ENCODE results near the gene HPX. TPM values are rescaled to one million over a fixed set of nuclear protein-coding genes. Genes with fewer than 3 reads are reported as not detected.

Gene HPX
- total RNA-seq = 1 to 10 TPM in 6 of 8 experiments, under 1 TPM in 2; 0.45 to 6.3 (median 1.2) TPM

GRCh38 chr11:6440906-6441358, at the start of gene HPX:
HPX (minus strand) TSS chr11:6440987; CDS start chr11:6440963, 24 bp downstream.
- in situ Hi-C loops (cut with MboI; ENCODE audit: low pct_unique_long_range_greater_than_20kb in 2 of 9, low sequenced_read_pairs in 9 of 9, unreplicated experiment in 9 of 9) = loop anchor here in 1 of 9 experiments (5.0 kb wide), 1 partner anchor 59 kb away; no protein-coding TSS in a partner anchor
- 33 to 100% (median 63%) methylated on average over 1 to 3 of the region's 3 CpGs; no CpG with 5 or more reads in 5 of the 10 experiments for WGBS, 10 experiments
- ATAC-seq (replicated peaks in 6 of 8) = peak in 1 of 8 experiments; percentile 70
- Histone ChIP-seq H3K4me3 (no peak within 1 kb of the TSS), H3K27ac (no peak within 1 kb of the TSS), H3K4me1 (replicated peaks in 1 of 2) (no peaks in the 10 kb centered on the region)

GRCh38 chr11:6489306-6489705, 48.5 kb upstream of the HPX start:
- Histone ChIP-seq H3K4me1 (replicated peaks in 1 of 2) (no peaks in the 10 kb centered on the region), H3K4me3 (no peak overlapping the region), H3K27ac (no peak overlapping the region)
- in situ Hi-C loops (cut with MboI; ENCODE audit: low pct_unique_long_range_greater_than_20kb in 2 of 9, low sequenced_read_pairs in 9 of 9, unreplicated experiment in 9 of 9) = no loop called here
- ATAC-seq (replicated peaks in 6 of 8) = no peak
- 60 to 100% (median 94%) methylated on average over 1 to 4 of the region's 4 CpGs; no CpG with 5 or more reads in 1 of the 10 experiments for WGBS, 10 experiments

- 40 to 100% (median 100%) methylated on average over 1 to 2 of the region's 3 CpGs; no CpG with 5 or more reads in 3 of the 10 experiments for WGBS, 10 experiments
- no peak overlapping the region for H3K27ac ChIP-seq
- in situ Hi-C loops (cut with MboI; ENCODE audit: low pct_unique_long_range_greater_than_20kb in 2 of 9, low sequenced_read_pairs in 9 of 9, unreplicated experiment in 9 of 9) = no loop called here
- H3K4me3 ChIP-seq = no peak overlapping the region
- no peak for ATAC-seq (replicated peaks in 6 of 8)
- no peaks in the 10 kb centered on the region for H3K4me1 ChIP-seq (replicated peaks in 1 of 2)
These were observed 48.0 kb upstream of the HPX start for GRCh38 chr11:6488821-6489220.

- no peak overlapping the region for H3K4me3 ChIP-seq
- ATAC-seq (replicated peaks in 6 of 8) = no peak
- in situ Hi-C loops (cut with MboI; ENCODE audit: low pct_unique_long_range_greater_than_20kb in 2 of 9, low sequenced_read_pairs in 9 of 9, unreplicated experiment in 9 of 9) = no loop called here
- no peaks in the 10 kb centered on the region for H3K4me1 ChIP-seq (replicated peaks in 1 of 2)
- no peak overlapping the region for H3K27ac ChIP-seq
- WGBS, 10 experiments = 60 to 100% (median 83%) methylated on average over 1 to 4 of the region's 6 CpGs; no CpG with 5 or more reads in 1 of the 10 experiments
These were observed 47.6 kb upstream of the HPX start for GRCh38 chr11:6488342-6488741.

GRCh38 chr11:6486938-6487337, 46.2 kb upstream of the HPX start:
- WGBS, 10 experiments = 60 to 100% (median 100%) methylated on average over 1 of the region's 1 CpG; no CpG with 5 or more reads in 2 of the 10 experiments
- ATAC-seq (replicated peaks in 6 of 8) = no peak
- Histone ChIP-seq H3K27ac (no peak overlapping the region), H3K4me3 (no peak overlapping the region), H3K4me1 (replicated peaks in 1 of 2) (peaks cover 5 to 7% of the 10 kb centered on the region in 2 donors)
- in situ Hi-C loops (cut with MboI; ENCODE audit: low pct_unique_long_range_greater_than_20kb in 2 of 9, low sequenced_read_pairs in 9 of 9, unreplicated experiment in 9 of 9) = no loop called here

GRCh38 chr11:6486256-6486655, 45.5 kb upstream of the HPX start:
- 22 to 100% (median 96%) methylated on average over 1 to 3 of the region's 3 CpGs for WGBS, 10 experiments
- H3K4me3 ChIP-seq = no peak overlapping the region
- H3K4me1 ChIP-seq (replicated peaks in 1 of 2) = peaks cover 5 to 7% of the 10 kb centered on the region in 2 donors
- H3K27ac ChIP-seq = no peak overlapping the region
- in situ Hi-C loops (cut with MboI; ENCODE audit: low pct_unique_long_range_greater_than_20kb in 2 of 9, low sequenced_read_pairs in 9 of 9, unreplicated experiment in 9 of 9) = no loop called here
- ATAC-seq (replicated peaks in 6 of 8) = no peak

GRCh38 chr11:6485661-6486060, 44.9 kb upstream of the HPX start:
- 75 to 100% (median 97%) methylated on average over 2 to 3 of the region's 3 CpGs for WGBS, 10 experiments
- in situ Hi-C loops (cut with MboI; ENCODE audit: low pct_unique_long_range_greater_than_20kb in 2 of 9, low sequenced_read_pairs in 9 of 9, unreplicated experiment in 9 of 9) = no loop called here

GRCh38 chr11:6483015-6483414, 42.2 kb upstream of the HPX start:
- Histone ChIP-seq H3K4me1 (replicated peaks in 1 of 2) (peaks cover 12 to 13% of the 10 kb centered on the region in 2 donors), H3K27ac (no peak overlapping the region), H3K4me3 (peak overlapping the region in 1 of 5 donors; percentile 95)
- in situ Hi-C loops (cut with MboI; ENCODE audit: low pct_unique_long_range_greater_than_20kb in 2 of 9, low sequenced_read_pairs in 9 of 9, unreplicated experiment in 9 of 9) = no loop called here
- WGBS, 10 experiments = 77 to 100% (median 94%) methylated on average over 1 to 6 of the region's 6 CpGs
- ATAC-seq (replicated peaks in 6 of 8) = no peak

More at GRCh38 chr11:6485661-6486060, 44.9 kb upstream of the HPX start:
- no peak for ATAC-seq (replicated peaks in 6 of 8)
- no peak overlapping the region for H3K27ac ChIP-seq
- H3K4me3 ChIP-seq = no peak overlapping the region
- peaks cover 5 to 7% of the 10 kb centered on the region in 2 donors for H3K4me1 ChIP-seq (replicated peaks in 1 of 2)

GRCh38 chr11:6482441-6482840, 41.7 kb upstream of the HPX start:
- 58 to 96% (median 85%) methylated on average over 2 to 4 of the region's 4 CpGs; no CpG with 5 or more reads in 2 of the 10 experiments for WGBS, 10 experiments
- in situ Hi-C loops (cut with MboI; ENCODE audit: low pct_unique_long_range_greater_than_20kb in 2 of 9, low sequenced_read_pairs in 9 of 9, unreplicated experiment in 9 of 9) = no loop called here
- peak overlapping the region; percentile 71 to 97 for H3K27ac ChIP-seq
- no peak for ATAC-seq (replicated peaks in 6 of 8)
- H3K4me3 ChIP-seq = peak overlapping the region; percentile 67 to 98 (median 95)
- H3K4me1 ChIP-seq (replicated peaks in 1 of 2) = peaks cover 12 to 13% of the 10 kb centered on the region in 2 donors

GRCh38 chr11:6481924-6482275, 41.1 kb upstream of the HPX start:
- H3K4me1 ChIP-seq (replicated peaks in 1 of 2) = peaks cover 12 to 13% of the 10 kb centered on the region in 2 donors
- WGBS, 10 experiments = 0 to 11% (median 7%) methylated on average over 1 to 7 of the region's 13 CpGs; no CpG with 5 or more reads in 6 of the 10 experiments
- H3K4me3 ChIP-seq = peak overlapping the region; percentile 67 to 98 (median 95)
- ATAC-seq (replicated peaks in 6 of 8) = peak in 3 of 8 experiments; percentile 2 to 9 (median 8)
- in situ Hi-C loops (cut with MboI; ENCODE audit: low pct_unique_long_range_greater_than_20kb in 2 of 9, low sequenced_read_pairs in 9 of 9, unreplicated experiment in 9 of 9) = no loop called here
- peak overlapping the region; percentile 71 to 97 for H3K27ac ChIP-seq

GRCh38 chr11:6481012-6481923, 40.5 kb upstream of the HPX start, which contains the start of the genes ARFIP2 and TIMM10B:
ARFIP2 (minus strand) TSS chr11:6481331; CDS start chr11:6480421, 910 bp downstream.
TIMM10B (plus strand) TSS chr11:6481501; CDS start chr11:6481517, 16 bp downstream.
- Histone ChIP-seq H3K4me3 (peak within 1 kb of the TSS; percentile 67 to 98 (median 95)), H3K27ac (peak within 1 kb of the TSS; percentile 83 to 97), H3K4me1 (replicated peaks in 1 of 2) (peaks cover 12 to 13% of the 10 kb centered on the region in 2 donors)
- in situ Hi-C loops (cut with MboI; ENCODE audit: low pct_unique_long_range_greater_than_20kb in 2 of 9, low sequenced_read_pairs in 9 of 9, unreplicated experiment in 9 of 9) = no loop called here
- ATAC-seq (replicated peaks in 6 of 8) = peak; percentile 90 to 99 (median 97)
- WGBS, 10 experiments = 0 to 2% (median 0%) methylated on average over 1 to 25 of the region's 66 CpGs; no CpG with 5 or more reads in 5 of the 10 experiments

GRCh38 chr11:6480299-6480914, 39.6 kb upstream of the HPX start:
- WGBS, 10 experiments = 33 to 93% (median 64%) methylated on average over 2 to 8 of the region's 9 CpGs; no CpG with 5 or more reads in 2 of the 10 experiments
- H3K27ac ChIP-seq = peak overlapping the region; percentile 83 to 97
- peaks cover 12 to 13% of the 10 kb centered on the region in 2 donors for H3K4me1 ChIP-seq (replicated peaks in 1 of 2)
- in situ Hi-C loops (cut with MboI; ENCODE audit: low pct_unique_long_range_greater_than_20kb in 2 of 9, low sequenced_read_pairs in 9 of 9, unreplicated experiment in 9 of 9) = no loop called here
- ATAC-seq (replicated peaks in 6 of 8) = no peak
- peak overlapping the region; percentile 67 to 98 (median 95) for H3K4me3 ChIP-seq

- ATAC-seq (replicated peaks in 6 of 8) = no peak
- Histone ChIP-seq H3K4me3 (no peak overlapping the region), H3K4me1 (replicated peaks in 1 of 2) (peaks cover 18 to 24% of the 10 kb centered on the region in 2 donors), H3K27ac (no peak overlapping the region)
- in situ Hi-C loops (cut with MboI; ENCODE audit: low pct_unique_long_range_greater_than_20kb in 2 of 9, low sequenced_read_pairs in 9 of 9, unreplicated experiment in 9 of 9) = no loop called here
- 80 to 100% (median 92%) methylated on average over 1 to 4 of the region's 4 CpGs; no CpG with 5 or more reads in 6 of the 10 experiments for WGBS, 10 experiments
These were observed 35.8 kb upstream of the HPX start for GRCh38 chr11:6476571-6476970.
